Activated CD8-positive, alpha-beta memory T cell treated with anti-CD3 and anti-CD28 coated beads, Interleukin-2, amount 50 U/mL, for 48 hours (primary cell): ENCODE results near the gene DDTL.

Experiments
- DNase-seq: peaks from one replicate; pipeline ENCODE4 v3.0.0-alpha.2; 2020

Gene DDTL

DNA sequence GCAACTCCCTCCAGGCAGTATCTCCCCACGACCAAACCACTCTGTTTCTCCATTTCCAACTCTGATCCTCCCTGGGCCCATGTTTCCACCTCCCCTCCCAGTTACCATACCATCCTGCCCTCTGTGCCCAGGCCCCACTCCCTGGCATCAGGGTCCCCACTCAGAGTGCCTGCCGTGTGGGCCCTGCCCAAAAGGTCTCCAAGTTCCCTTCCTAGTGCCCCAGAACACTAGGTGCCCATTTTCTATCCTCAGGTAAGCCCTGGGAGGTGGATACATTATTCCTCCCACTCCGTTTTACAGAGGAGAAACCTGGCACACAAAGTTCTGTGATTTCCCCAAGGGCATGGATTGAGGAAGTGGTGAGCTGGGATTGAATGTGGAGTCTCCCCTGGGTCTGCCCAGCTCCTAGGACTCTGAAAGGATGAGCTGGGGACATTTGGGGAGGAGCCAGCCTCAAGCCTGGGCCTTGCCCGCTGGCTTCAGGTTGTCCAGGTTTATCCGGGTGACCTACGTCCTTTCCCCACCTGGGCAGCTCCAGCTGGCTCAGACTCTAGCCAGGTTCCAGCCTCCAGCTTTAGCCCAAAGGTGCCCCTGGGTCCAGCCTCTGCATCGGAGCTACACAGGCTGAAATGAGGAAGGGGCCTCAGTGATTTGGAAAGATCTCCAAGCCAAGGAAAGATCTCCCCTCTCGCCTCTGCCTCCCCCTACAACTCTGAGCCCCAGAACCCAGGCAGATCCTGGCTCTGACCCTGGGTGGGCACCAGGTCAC is 40.7 kb downstream of the DDTL start:
- no peak for DNase-seq

DNA sequence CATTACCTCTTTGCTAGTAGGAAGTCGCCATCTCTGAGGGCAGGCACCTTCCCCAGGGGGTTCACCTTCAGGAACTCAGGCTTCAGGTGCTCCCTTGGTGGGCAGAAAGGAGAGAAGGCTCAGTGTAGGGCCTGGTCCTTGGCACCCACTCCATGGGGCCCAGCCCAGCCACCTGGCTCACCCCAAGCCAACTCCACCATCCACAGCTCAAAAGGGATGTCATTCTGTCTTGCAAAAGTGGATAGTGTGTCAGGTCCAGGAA is 41.3 kb downstream of the DDTL start:
- DNase-seq = no peak

DNA sequence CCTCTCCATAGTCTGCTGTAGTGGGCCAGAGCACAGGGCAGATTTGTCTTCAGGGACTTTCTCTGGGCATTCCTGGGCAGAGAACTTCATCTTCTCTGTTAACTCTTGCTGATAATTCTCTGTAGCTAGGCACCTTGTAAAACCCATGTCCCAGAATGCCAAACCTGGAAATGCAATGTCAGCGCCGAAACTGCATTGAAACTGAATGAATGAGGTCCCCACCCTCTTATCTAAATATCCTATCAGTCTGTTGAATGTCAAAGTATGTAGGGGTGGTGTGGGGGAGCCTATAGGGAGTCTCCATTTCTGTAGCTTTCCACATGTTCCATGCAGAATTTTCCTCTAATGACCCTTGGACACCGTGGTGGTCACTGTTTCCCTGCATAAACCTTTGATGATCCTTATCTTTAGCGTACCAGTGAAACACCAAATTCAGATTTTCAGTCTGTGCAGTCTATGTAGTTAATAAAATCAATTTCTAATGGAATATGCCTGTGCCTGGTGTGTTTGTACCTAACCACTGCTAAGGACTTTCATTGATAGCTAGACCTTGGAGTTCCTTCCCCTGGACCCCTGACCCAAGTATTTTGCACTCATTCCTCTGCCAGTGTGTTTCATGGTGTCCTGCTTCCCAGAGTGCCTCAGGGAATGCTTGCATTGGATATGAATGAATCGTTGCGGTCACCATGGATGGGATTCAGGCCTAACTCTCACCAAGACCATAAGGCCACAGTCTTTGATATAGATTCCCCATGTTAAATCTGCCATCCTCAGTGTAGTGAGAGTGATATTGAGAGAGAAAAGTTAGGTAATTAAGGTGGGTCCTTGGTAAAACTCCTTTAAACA is 41.9 kb downstream of the DDTL start:
- no peak for DNase-seq

DNA sequence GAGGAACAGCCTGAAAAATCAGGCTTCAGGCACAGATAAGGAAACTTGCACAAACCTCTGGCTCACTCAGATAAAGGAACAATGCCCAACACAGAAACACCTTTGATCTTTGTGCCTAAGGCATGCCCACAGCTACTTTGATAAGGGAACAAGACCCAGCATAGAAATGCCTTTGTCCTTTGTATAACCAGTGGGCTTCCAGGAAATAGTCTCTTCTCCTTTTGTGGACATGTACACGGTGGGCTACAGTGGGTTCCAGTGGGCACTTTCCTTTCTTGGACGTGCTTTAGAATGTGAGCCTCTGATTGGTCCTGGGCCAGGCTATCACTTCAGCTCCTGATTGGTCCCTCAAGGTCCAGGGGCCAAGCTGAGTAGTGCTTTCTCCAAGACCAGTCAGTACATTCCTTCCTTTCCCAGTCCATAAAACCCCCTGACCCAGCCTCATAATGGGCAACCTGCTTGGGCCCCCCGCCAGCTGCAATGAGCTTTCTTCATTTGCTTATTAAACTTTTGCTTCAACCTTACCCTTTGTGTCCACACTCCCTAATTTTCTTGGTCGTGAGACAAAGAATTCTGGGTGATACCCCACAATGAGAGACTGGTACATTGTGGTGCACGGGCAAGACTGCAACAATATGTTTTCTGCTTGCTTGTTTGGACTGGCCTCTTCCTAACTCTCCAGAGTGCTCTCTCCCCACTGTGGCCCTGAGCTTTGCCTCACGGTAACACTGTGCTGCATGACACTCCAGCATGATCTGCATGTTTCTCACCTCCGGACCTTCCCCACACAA is 42.7 kb downstream of the DDTL start:
- no peak for DNase-seq

DNA sequence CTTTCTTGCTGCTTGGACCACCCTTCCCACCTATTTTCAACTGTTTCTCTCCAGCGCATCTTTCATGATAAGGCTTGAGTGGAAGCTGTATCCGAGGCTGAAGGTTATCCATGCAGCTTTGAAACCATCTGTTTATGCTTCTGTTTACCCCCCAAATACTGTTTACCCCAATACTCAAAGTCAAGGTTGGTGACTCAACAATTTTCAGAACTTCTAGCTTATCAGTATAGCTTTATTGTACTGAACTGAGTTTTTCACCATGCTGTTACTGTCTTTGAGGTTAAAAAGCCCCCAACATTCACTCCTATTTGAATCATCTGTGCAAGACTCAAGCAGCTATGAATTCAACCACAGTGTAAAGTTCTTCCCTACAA is 43.3 kb downstream of the DDTL start:
- DNase-seq = no peak

DNA sequence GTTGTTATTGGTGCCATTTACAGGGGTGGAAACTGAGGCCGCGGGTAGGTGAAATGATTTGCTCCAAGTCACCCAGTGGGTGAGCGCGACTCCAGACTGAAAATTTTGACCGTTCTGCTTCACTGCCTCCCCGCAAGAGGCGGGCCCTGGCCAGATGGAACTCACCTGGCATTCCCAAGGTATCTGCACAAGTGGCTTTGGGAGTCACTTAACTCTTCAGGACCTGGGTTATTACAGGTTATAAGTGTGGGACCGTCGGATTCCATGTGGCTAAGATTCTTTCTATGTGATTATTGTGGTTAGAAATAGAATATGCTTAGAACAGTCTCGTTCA is 45.0 kb downstream of the DDTL start:
- no peak for DNase-seq

DNA sequence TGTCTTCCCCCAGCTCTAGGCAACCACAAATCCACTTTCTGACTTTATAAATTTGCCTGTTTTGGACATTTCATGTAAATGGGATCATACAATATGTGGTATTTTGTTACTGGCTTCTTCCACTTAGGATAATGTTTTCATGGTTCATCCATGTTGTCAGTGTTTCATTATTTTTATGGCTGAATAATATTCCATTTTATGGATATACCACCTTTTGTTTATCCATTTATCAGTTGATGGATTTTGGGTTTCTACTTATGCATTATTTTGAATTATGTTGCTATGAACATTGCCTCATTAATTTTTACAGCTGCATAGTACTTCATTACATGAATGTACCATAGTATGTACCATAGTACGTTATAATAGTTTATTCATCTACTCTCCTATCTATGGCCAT is 49.5 kb downstream of the DDTL start:
- no peak for DNase-seq

DNA sequence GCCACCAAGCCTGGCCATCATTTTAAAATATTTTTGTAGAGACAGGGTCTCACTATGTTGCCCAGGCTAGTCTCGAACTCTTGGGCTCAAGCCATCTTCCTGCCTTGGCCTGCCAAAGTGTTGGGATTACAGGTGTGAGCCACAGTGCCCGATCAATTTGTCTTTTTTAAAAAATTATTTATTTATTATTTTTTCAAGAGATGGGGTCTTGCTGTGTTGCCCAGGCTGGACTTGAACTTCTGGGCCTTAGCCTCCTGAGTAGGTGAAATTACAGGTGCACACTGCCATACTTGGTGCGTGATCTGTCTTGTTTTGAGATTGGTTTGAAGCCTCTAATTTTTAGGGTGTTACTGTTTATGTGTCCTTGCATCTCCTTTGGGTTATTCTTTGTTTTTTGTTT is 54.6 kb downstream of the DDTL start:
- DNase-seq = no peak
